ENCODE measurements around the gene CPED1.

Gene CPED1

GRCh38 chr7:120984406-120984805 lies 4.1 kb upstream of the CPED1 start:
- Histone ChIP-seq H3K27me3 (ENCODE audit: control insufficient read depth, insufficient read depth, low read length) (peaks cover 9% of the 10 kb centered on the region), H3K9ac (ENCODE audit: low read length) (no peak overlapping the region), H3K4me1 (ENCODE audit: control insufficient read depth, insufficient read depth, low read length) (peaks cover 7% of the 10 kb centered on the region), H3K9me3 (ENCODE audit: control insufficient read depth, low read length) (no peaks in the 10 kb centered on the region), H3K36me3 (ENCODE audit: control insufficient read depth, insufficient read depth, low read length) (no peaks in the 10 kb centered on the region), H3K4me3 (ENCODE audit: low read length) (no peak overlapping the region)

- Histone ChIP-seq H3K36me3 (ENCODE audit: control insufficient read depth, insufficient read depth, low read length) (no peaks in the 10 kb centered on the region), H3K9me3 (ENCODE audit: control insufficient read depth, low read length) (no peaks in the 10 kb centered on the region), H3K4me1 (ENCODE audit: control insufficient read depth, insufficient read depth, low read length) (peaks cover 7% of the 10 kb centered on the region), H3K4me3 (ENCODE audit: low read length) (no peak overlapping the region), H3K9ac (ENCODE audit: low read length) (no peak overlapping the region), H3K27me3 (ENCODE audit: control insufficient read depth, insufficient read depth, low read length) (peaks cover 16% of the 10 kb centered on the region)
Measured at GRCh38 chr7:120985130-120985758, 3.3 kb upstream of the CPED1 start.

- Histone ChIP-seq H3K4me1 (ENCODE audit: control insufficient read depth, insufficient read depth, low read length) (peaks cover 7% of the 10 kb centered on the region), H3K9ac (ENCODE audit: low read length) (no peak overlapping the region), H3K27me3 (ENCODE audit: control insufficient read depth, insufficient read depth, low read length) (peaks cover 16% of the 10 kb centered on the region), H3K4me3 (ENCODE audit: low read length) (no peak overlapping the region), H3K36me3 (ENCODE audit: control insufficient read depth, insufficient read depth, low read length) (no peaks in the 10 kb centered on the region), H3K9me3 (ENCODE audit: control insufficient read depth, low read length) (no peaks in the 10 kb centered on the region)
Measured at GRCh38 chr7:120985839-120986238, 2.7 kb upstream of the CPED1 start.

- no peak overlapping the region for H3K4me3 ChIP-seq (ENCODE audit: low read length)
Measured at GRCh38 chr7:120986650-120987049, 1.9 kb upstream of the CPED1 start.

GRCh38 chr7:120987280-120987679 lies 1.2 kb upstream of the CPED1 start:
- Histone ChIP-seq H3K36me3 (ENCODE audit: control insufficient read depth, insufficient read depth, low read length) (no peaks in the 10 kb centered on the region), H3K9me3 (ENCODE audit: control insufficient read depth, low read length) (no peaks in the 10 kb centered on the region), H3K27me3 (ENCODE audit: control insufficient read depth, insufficient read depth, low read length) (peaks cover 16% of the 10 kb centered on the region), H3K4me3 (ENCODE audit: low read length) (no peak overlapping the region), H3K9ac (ENCODE audit: low read length) (no peak overlapping the region), H3K4me1 (ENCODE audit: control insufficient read depth, insufficient read depth, low read length) (peaks cover 7% of the 10 kb centered on the region)

More at GRCh38 chr7:120986650-120987049, 1.9 kb upstream of the CPED1 start:
- Histone ChIP-seq H3K4me1 (ENCODE audit: control insufficient read depth, insufficient read depth, low read length) (peaks cover 7% of the 10 kb centered on the region), H3K9ac (ENCODE audit: low read length) (no peak overlapping the region), H3K9me3 (ENCODE audit: control insufficient read depth, low read length) (no peaks in the 10 kb centered on the region), H3K36me3 (ENCODE audit: control insufficient read depth, insufficient read depth, low read length) (no peaks in the 10 kb centered on the region), H3K27me3 (ENCODE audit: control insufficient read depth, insufficient read depth, low read length) (peaks cover 16% of the 10 kb centered on the region)

GRCh38 chr7:120987683-120988590 lies 574 bp upstream of the CPED1 start:
- Histone ChIP-seq H3K27me3 (ENCODE audit: control insufficient read depth, insufficient read depth, low read length) (peaks cover 16% of the 10 kb centered on the region), H3K9me3 (ENCODE audit: control insufficient read depth, low read length) (no peaks in the 10 kb centered on the region), H3K4me1 (ENCODE audit: control insufficient read depth, insufficient read depth, low read length) (peaks cover 7% of the 10 kb centered on the region), H3K4me3 (ENCODE audit: low read length) (peak overlapping the region; percentile 29), H3K36me3 (ENCODE audit: control insufficient read depth, insufficient read depth, low read length) (no peaks in the 10 kb centered on the region), H3K9ac (ENCODE audit: low read length) (peak overlapping the region; percentile 80)

- no peaks in the 10 kb centered on the region for H3K9me3 ChIP-seq (ENCODE audit: control insufficient read depth, low read length)
- peaks cover 7% of the 10 kb centered on the region for H3K4me1 ChIP-seq (ENCODE audit: control insufficient read depth, insufficient read depth, low read length)
- H3K4me3 ChIP-seq (ENCODE audit: low read length), result peak overlapping the region; percentile 5
- H3K27me3 ChIP-seq (ENCODE audit: control insufficient read depth, insufficient read depth, low read length), result peaks cover 16% of the 10 kb centered on the region
- H3K36me3 ChIP-seq (ENCODE audit: control insufficient read depth, insufficient read depth, low read length), result no peaks in the 10 kb centered on the region
- peak overlapping the region; percentile 80 for H3K9ac ChIP-seq (ENCODE audit: low read length)
Measured at GRCh38 chr7:120989257-120990220, 1.0 kb downstream of the CPED1 start.

- peaks cover 7% of the 10 kb centered on the region for H3K4me1 ChIP-seq (ENCODE audit: control insufficient read depth, insufficient read depth, low read length)
- H3K36me3 ChIP-seq (ENCODE audit: control insufficient read depth, insufficient read depth, low read length), result no peaks in the 10 kb centered on the region
- H3K4me3 ChIP-seq (ENCODE audit: low read length), result no peak overlapping the region
- peaks cover 16% of the 10 kb centered on the region for H3K27me3 ChIP-seq (ENCODE audit: control insufficient read depth, insufficient read depth, low read length)
- no peak overlapping the region for H3K9ac ChIP-seq (ENCODE audit: low read length)
- no peaks in the 10 kb centered on the region for H3K9me3 ChIP-seq (ENCODE audit: control insufficient read depth, low read length)
Measured at GRCh38 chr7:120990468-120991118, 2.1 kb downstream of the CPED1 start.

- H3K27me3 ChIP-seq (ENCODE audit: control insufficient read depth, insufficient read depth, low read length), result peaks cover 16% of the 10 kb centered on the region
- no peak overlapping the region for H3K4me3 ChIP-seq (ENCODE audit: low read length)
- no peaks in the 10 kb centered on the region for H3K36me3 ChIP-seq (ENCODE audit: control insufficient read depth, insufficient read depth, low read length)
- no peaks in the 10 kb centered on the region for H3K9me3 ChIP-seq (ENCODE audit: control insufficient read depth, low read length)
- H3K4me1 ChIP-seq (ENCODE audit: control insufficient read depth, insufficient read depth, low read length), result peaks cover 7% of the 10 kb centered on the region
- H3K9ac ChIP-seq (ENCODE audit: low read length), result no peak overlapping the region
Measured at GRCh38 chr7:120991161-120991560, 2.6 kb downstream of the CPED1 start.

- no peak overlapping the region for H3K9ac ChIP-seq (ENCODE audit: low read length)
- H3K9me3 ChIP-seq (ENCODE audit: control insufficient read depth, low read length), result no peaks in the 10 kb centered on the region
- H3K4me1 ChIP-seq (ENCODE audit: control insufficient read depth, insufficient read depth, low read length), result peaks cover 7% of the 10 kb centered on the region
- H3K36me3 ChIP-seq (ENCODE audit: control insufficient read depth, insufficient read depth, low read length), result no peaks in the 10 kb centered on the region
- H3K27me3 ChIP-seq (ENCODE audit: control insufficient read depth, insufficient read depth, low read length), result peaks cover 16% of the 10 kb centered on the region
- H3K4me3 ChIP-seq (ENCODE audit: low read length), result no peak overlapping the region
Measured at GRCh38 chr7:120991581-120991980, 3.1 kb downstream of the CPED1 start.

- Histone ChIP-seq H3K9ac (ENCODE audit: low read length) (no peak overlapping the region), H3K9me3 (ENCODE audit: control insufficient read depth, low read length) (no peaks in the 10 kb centered on the region), H3K36me3 (ENCODE audit: control insufficient read depth, insufficient read depth, low read length) (no peaks in the 10 kb centered on the region), H3K27me3 (ENCODE audit: control insufficient read depth, insufficient read depth, low read length) (peaks cover 16% of the 10 kb centered on the region), H3K4me1 (ENCODE audit: control insufficient read depth, insufficient read depth, low read length) (peaks cover 7% of the 10 kb centered on the region), H3K4me3 (ENCODE audit: low read length) (no peak overlapping the region)
Measured at GRCh38 chr7:120992272-120992964, 3.9 kb downstream of the CPED1 start.

Data from mucosa of stomach (tissue), 1 donor.